GM10266 (cell line): ENCODE data around the gene SLC9A9.

Experiments
- DNase-seq: peaks from one replicate; pipeline ENCODE4 v3.0.0; 2012; ENCODE audit errors: extremely low spot score
- TF ChIP-seq, protein P1 (sequence below): IDR thresholded peaks from 2 replicates; pipeline ENCODE4 v1.5.1; 2012; ENCODE audit warnings: mild to moderate bottlenecking, low read depth; ENCODE audit not compliant: control insufficient read depth, insufficient read depth; ENCODE audit errors: missing control alignments

The SLC9A9 gene

DNA sequence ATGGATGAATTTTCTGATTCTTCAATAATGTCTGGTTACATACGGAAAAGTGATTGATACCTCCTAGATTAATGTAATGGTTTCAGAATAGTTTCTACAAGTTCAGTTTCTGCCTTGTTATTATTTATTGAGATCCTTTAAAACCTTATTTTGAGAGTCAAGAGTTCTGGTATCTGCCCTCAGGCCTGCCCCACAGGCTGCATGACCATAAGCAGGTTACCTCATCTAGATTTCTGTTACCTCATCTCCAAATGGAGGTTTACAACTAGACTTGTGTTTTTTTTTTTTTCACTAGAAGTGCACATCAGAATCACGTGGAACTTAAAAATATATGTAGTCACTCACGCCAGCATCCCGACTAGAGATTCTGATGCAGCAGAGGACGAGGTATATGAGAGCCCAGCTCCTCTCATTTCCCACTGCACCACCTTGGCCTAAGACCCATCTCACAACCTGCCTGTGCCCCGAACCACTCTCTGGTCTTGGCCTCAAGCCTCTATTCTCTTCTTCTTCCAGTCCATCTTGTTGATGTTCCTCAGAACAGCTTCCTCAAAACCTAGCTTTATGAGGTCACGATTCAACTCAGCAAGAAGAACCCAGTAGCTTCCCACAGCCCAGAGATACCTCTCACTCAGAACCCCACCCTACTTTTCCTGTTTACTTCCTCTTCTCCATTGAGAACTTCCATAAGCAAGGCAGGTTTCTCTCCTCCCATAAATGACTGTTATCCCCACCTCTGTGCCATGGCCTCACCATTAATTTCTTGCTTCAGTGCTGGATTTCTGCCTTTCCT lies 375.3 kb downstream of the SLC9A9 start:
- TF ChIP-seq, protein P1, sequence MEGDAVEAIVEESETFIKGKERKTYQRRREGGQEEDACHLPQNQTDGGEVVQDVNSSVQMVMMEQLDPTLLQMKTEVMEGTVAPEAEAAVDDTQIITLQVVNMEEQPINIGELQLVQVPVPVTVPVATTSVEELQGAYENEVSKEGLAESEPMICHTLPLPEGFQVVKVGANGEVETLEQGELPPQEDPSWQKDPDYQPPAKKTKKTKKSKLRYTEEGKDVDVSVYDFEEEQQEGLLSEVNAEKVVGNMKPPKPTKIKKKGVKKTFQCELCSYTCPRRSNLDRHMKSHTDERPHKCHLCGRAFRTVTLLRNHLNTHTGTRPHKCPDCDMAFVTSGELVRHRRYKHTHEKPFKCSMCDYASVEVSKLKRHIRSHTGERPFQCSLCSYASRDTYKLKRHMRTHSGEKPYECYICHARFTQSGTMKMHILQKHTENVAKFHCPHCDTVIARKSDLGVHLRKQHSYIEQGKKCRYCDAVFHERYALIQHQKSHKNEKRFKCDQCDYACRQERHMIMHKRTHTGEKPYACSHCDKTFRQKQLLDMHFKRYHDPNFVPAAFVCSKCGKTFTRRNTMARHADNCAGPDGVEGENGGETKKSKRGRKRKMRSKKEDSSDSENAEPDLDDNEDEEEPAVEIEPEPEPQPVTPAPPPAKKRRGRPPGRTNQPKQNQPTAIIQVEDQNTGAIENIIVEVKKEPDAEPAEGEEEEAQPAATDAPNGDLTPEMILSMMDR: no peak
- DNase-seq: no peak

DNA sequence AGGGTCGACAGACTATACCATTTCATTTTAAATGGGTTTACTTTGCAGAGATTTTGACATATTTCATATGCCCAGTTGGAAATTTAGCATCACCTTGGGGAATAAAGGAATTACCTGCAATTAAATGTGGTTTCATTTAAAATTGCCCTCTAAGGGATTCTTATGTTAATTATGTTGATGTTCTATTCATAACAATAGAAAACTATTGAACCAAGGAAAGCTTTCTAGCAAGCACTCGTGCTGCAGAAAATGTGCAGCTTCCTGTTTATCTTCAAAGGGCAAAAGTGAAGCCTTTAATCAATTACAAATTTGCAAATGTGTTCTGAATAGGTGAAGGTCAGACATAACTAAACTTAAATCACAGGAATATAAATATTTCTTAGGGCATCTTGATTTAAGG lies 376.6 kb downstream of the SLC9A9 start:
- TF ChIP-seq, protein P1: no peak
- DNase-seq: no peak

DNA sequence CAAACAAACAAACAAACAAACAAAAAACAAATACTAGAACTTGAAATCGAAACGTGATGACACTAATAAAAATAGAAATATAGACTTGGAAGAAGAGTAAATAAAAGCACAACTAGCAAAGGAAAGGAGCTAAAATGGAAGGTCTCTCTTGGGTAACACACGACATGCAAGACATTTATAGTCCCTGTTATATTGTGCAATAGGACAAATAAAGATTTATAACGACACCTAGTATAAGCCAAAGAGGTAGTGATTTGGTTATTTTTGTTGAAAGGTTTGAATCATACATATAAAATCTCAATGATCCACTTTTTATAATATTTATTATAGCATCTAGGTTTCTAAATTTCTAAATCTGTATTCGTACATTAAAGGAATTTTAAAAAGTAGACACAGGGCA lies 379.1 kb downstream of the SLC9A9 start:
- no peak for DNase-seq
- TF ChIP-seq, protein P1: no peak

DNA sequence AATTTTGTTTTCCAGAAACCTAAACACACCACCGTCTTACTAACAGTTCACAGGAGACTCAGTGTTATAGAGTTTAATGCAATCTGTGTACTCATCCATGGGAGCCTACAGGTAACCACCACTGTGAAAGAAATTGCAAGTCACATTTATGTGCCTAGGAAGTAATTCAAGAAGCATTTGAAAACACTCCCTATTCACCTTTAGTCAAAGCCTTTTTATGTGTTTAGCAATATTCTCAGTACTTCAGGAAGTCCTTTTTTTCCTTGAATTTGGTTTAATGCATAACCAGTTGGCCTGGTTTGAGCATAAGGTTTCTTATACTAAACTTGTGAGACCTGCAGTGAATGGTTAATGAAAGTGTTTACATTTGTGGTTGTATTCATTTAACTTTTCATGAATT lies 382.6 kb downstream of the SLC9A9 start:
- TF ChIP-seq, protein P1: no peak
- DNase-seq: no peak

DNA sequence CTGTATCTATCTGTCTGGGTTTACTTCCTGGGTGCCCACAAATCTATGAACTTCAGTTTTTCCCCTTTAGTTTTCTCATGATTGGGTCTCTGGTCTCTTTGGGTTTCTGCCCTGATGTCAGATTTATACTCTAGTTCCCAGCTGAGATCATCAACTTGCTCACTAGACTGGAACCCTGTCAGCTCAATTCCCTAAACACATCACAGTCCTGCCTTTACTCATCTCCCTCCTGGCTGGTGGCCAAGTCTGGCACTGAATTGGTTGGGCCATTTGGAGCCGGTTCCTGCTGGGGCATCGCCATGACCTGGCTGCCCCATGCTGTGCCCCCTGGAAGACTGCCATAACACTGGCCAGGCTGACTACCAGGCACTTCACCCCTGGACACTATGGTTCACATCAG lies 383.4 kb downstream of the SLC9A9 start:
- TF ChIP-seq, protein P1: no peak
- DNase-seq: no peak

DNA sequence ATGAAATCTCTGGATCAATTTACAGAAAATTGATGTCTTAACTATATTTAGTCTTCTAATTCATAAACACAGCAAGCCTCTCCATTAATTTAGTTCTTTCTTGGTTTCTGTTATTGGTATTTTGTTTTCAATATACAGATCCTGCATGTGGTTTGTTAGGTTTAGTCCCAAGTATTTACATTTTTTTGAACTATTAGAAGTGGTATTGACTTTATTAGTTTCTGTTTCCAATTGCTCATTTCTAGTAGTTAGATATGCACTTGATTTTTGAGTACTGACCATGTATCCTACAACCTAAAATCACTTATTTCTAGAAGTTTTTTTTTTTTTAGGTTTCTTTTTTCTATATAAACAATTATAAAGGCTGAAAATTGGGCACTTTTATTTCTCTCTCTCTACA lies 392.8 kb downstream of the SLC9A9 start:
- no peak for DNase-seq
- TF ChIP-seq, protein P1: no peak

DNA sequence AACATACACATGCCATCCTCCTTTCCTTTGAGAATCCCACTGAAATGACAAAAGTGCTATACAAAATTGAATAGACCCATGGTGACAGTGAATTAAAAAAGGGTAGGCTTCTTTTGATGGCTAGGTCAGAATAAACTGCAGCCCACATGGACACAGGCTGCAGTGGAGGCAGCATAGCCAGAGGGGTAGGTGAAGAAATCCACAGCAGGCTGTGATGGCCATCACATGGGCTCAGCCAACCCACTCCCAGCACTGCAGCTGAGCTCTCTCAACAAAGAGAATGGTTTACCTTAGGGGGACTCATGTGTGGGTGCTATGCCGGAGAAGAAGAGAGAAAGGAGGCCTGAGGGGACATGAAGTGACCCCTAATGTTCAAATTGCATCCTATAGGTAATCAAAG lies 397.6 kb downstream of the SLC9A9 start:
- TF ChIP-seq, protein P1: no peak

More for the DNA sequence above, 397.6 kb downstream of the SLC9A9 start:
- no peak for DNase-seq
